Thoracic aorta (tissue), 2 donors: ENCODE measurements around the gene ZNF184. TPM values are rescaled to one million over a fixed set of nuclear protein-coding genes. Genes with fewer than 3 reads are reported as not detected.
A peak's percentile ranks its signal among the peaks of the same experiment; 100 is the strongest.

ENCODE experiments used
- ATAC-seq: fragments of 150-250 bp; one replicate; pipeline ENCODE4 v1.8.0; 2017; ENCODE audit warnings: low read depth; ENCODE audit not compliant: insufficient number of reproducible peaks, low FRiP score
- DNase-seq: peaks from one replicate; pipeline ENCODE4 v3.0.0-alpha.2; 2020; ENCODE audit warnings: low spot score
- H3K27ac ChIP-seq, 2 donors: fragments of 200-600 bp; sonication (generic); 1 replicate in 1 of 2; 2 replicates in 1 of 2; pipeline ENCODE4 v1.5.1; 2016; ENCODE audit warnings: mild to moderate bottlenecking in 2 of 2, moderate library complexity in 2 of 2
- H3K27me3 ChIP-seq: fragments of 200-600 bp; sonication (generic); replicated peaks from 2 replicates; pipeline ENCODE4 v1.6.0; 2016; ENCODE audit warnings: mild to moderate bottlenecking; ENCODE audit not compliant: insufficient read depth
- H3K36me3 ChIP-seq: fragments of 200-600 bp; sonication (generic); one replicate; pipeline ENCODE4 v1.5.1; 2016
- H3K4me1 ChIP-seq, 2 donors: fragments of 200-600 bp; sonication (generic); 1 replicate in 1 of 2; 2 replicates in 1 of 2; pipeline versions ENCODE4 v1.5.1 to v1.6.0; 2016; ENCODE audit warnings: low read depth in 2 of 2, mild to moderate bottlenecking in 1 of 2; ENCODE audit not compliant: control insufficient read depth in 1 of 2
- H3K4me3 ChIP-seq: fragments of 200-600 bp; sonication (generic); 2 replicates; pipeline ENCODE4 v1.5.1; 2016; ENCODE audit warnings: mild to moderate bottlenecking
- H3K9me3 ChIP-seq: fragments of 200-600 bp; sonication (generic); 2 replicates; pipeline ENCODE4 v1.5.1; 2016
- total RNA-seq, 2 donors: library from RNA; depleted of rRNA; stranded (reverse); fragments of >200 nt; gene quantifications; one replicate each; pipeline versions ENCODE4 v1.1.0 to v1.2.3, GENCODE V29; 2016
- TF ChIP-seq, protein P1 (sequence below): fragments of 200-600 bp; sonication (generic); IDR thresholded peaks from one replicate; pipeline ENCODE4 v1.5.1; 2019; ENCODE audit warnings: antibody characterized with exemption

Gene ZNF184
- total RNA-seq, 2 donors from 2014 or later, result 3.4 to 5.0 TPM

DNA sequence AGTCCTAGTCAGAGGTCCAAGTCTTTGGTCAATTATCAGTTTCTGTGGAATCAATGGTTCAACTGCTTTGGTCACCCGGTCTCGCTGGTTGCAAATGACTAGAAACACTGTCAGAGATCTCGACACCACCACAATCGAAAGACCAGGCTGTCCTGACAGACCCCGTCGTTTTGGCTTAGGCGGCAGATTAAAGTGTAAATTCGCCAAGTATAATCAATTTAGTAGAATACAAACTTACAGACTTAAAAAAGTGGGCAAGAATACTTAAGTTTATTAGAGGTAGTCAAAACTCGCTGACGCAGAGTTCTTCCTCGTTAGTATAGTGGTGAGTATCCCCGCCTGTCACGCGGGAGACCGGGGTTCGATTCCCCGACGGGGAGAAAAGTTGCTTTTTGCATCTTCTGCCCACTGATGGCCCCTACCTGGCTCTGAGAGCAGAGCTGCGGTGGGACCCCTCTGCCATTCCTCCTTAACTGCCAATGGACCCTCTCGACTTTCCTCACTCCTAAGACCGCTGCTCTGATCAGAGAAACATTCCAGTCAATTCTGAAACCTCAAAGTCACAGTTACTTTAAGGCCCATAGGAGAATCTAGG is 30.6 kb upstream of the ZNF184 start:
- Histone ChIP-seq H3K36me3 (no peaks in the 10 kb centered on the region), H3K4me1 (peaks cover 0 to 8% of the 10 kb centered on the region in 2 donors), H3K27me3 (no peaks in the 10 kb centered on the region), H3K9me3 (no peaks in the 10 kb centered on the region), H3K4me3 (peak overlapping the region; percentile 70), H3K27ac (no peak overlapping the region)
- DNase-seq (no peak), ATAC-seq (peak; percentile 69)
- TF ChIP-seq, protein P1, sequence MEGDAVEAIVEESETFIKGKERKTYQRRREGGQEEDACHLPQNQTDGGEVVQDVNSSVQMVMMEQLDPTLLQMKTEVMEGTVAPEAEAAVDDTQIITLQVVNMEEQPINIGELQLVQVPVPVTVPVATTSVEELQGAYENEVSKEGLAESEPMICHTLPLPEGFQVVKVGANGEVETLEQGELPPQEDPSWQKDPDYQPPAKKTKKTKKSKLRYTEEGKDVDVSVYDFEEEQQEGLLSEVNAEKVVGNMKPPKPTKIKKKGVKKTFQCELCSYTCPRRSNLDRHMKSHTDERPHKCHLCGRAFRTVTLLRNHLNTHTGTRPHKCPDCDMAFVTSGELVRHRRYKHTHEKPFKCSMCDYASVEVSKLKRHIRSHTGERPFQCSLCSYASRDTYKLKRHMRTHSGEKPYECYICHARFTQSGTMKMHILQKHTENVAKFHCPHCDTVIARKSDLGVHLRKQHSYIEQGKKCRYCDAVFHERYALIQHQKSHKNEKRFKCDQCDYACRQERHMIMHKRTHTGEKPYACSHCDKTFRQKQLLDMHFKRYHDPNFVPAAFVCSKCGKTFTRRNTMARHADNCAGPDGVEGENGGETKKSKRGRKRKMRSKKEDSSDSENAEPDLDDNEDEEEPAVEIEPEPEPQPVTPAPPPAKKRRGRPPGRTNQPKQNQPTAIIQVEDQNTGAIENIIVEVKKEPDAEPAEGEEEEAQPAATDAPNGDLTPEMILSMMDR, result no peak

- H3K9me3 ChIP-seq, result no peaks in the 10 kb centered on the region
- no peaks in the 10 kb centered on the region for H3K36me3 ChIP-seq
- H3K4me1 ChIP-seq, result peaks cover 0 to 8% of the 10 kb centered on the region in 2 donors
- TF ChIP-seq, protein P1, result no peak
- peak overlapping the region; percentile 70 for H3K4me3 ChIP-seq
- no peak for ATAC-seq
- DNase-seq, result no peak
- no peak overlapping the region for H3K27ac ChIP-seq
- H3K27me3 ChIP-seq, result no peaks in the 10 kb centered on the region
Measured at GRCh38 chr6:27502508-27503435, 29.9 kb upstream of the ZNF184 start.

GRCh38 chr6:27501187-27501586 is 28.3 kb upstream of the ZNF184 start:
- H3K9me3 ChIP-seq, result no peaks in the 10 kb centered on the region
- H3K4me3 ChIP-seq, result no peak overlapping the region
- no peaks in the 10 kb centered on the region for H3K27me3 ChIP-seq
- peaks cover 0 to 8% of the 10 kb centered on the region in 2 donors for H3K4me1 ChIP-seq
- no peak overlapping the region for H3K27ac ChIP-seq
- ATAC-seq (no peak), DNase-seq (no peak)
- TF ChIP-seq, protein P1, result no peak
- H3K36me3 ChIP-seq, result no peaks in the 10 kb centered on the region

- Histone ChIP-seq H3K9me3 (no peaks in the 10 kb centered on the region), H3K27ac (no peak overlapping the region), H3K4me1 (peaks cover 0 to 8% of the 10 kb centered on the region in 2 donors), H3K36me3 (no peaks in the 10 kb centered on the region), H3K27me3 (no peaks in the 10 kb centered on the region), H3K4me3 (no peak overlapping the region)
- DNase-seq (no peak), ATAC-seq (no peak)
- TF ChIP-seq, protein P1, result no peak
Measured at GRCh38 chr6:27500177-27500576, 27.3 kb upstream of the ZNF184 start.

DNA sequence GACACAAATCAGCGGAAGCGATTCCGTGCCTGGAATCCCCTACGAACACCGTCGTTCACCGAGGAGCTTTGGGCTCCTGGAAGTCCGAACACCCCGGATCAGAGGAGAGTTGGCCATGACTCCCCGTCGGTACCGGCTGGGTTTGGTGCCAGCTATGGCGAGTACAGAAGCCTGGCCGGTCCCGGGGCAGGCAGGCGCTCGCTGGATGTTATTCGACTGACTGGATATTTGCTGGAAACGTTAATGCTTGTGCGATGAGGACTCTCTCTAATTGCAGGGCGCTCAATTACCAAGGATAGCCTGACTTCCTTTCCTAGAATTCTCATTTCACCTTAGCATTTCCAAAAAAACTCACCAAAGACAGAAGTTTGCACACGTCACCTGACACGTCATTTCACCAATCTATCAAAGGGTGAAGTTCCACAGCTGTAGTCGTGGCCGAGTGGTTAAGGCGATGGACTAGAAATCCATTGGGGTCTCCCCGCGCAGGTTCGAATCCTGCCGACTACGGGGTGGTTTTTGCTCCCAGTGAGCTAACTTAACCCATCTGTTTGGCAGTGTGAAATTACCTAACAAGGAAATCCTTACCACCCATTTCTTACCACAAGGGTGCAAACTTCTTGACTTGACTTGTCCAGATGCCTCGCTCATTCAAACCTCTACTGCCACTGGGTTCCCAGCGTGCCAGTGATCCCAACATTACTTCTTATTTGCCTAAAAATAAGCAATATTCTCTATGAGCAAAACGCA is 22.7 kb upstream of the ZNF184 start:
- TF ChIP-seq, protein P1, result no peak
- peak overlapping the region; percentile 70 for H3K4me3 ChIP-seq
- ATAC-seq, result peak; percentile 48
- no peaks in the 10 kb centered on the region for H3K36me3 ChIP-seq
- no peaks in the 10 kb centered on the region for H3K27me3 ChIP-seq
- H3K4me1 ChIP-seq, result no peaks in the 10 kb centered on the region
- no peak for DNase-seq
- peak overlapping the region; percentile 65 for H3K27ac ChIP-seq
- H3K9me3 ChIP-seq, result no peaks in the 10 kb centered on the region
